GM23338 (cell line): ENCODE measurements around the gene TEX44. TPM values are rescaled to one million over a fixed set of nuclear protein-coding genes. Genes with fewer than 3 reads are reported as not detected.

Experiments
- ATAC-seq: fragments of 200-7000 bp; cut with Tn5 transposase; 3 replicates; pipeline ENCODE4 v1.9.1; 2020
- DNase-seq: peaks from one replicate; pipeline ENCODE4 v3.0.0-alpha.2; 2015; ENCODE audit warnings: low spot score
- H2AFZ ChIP-seq: fragments of 200-600 bp; sonication (generic); 2 replicates; pipeline ENCODE4 v1.8.0; 2016; ENCODE audit warnings: antibody characterized with exemption, mild to moderate bottlenecking, moderate library complexity
- H3F3A ChIP-seq: fragments of 200-600 bp; sonication (generic); replicated peaks from 2 replicates; pipeline ENCODE4 v1.8.0; 2017; ENCODE audit warnings: antibody characterized with exemption, mixed run types, low read depth
- H3K27ac ChIP-seq: fragments of 200-600 bp; sonication (generic); 2 replicates; pipeline ENCODE4 v1.6.1; 2016; ENCODE audit warnings: low read depth
- H3K27me3 ChIP-seq: fragments of 200-600 bp; sonication (generic); 2 replicates; pipeline ENCODE4 v1.8.0; 2016; ENCODE audit warnings: mild to moderate bottlenecking, mixed run types, moderate library complexity; ENCODE audit not compliant: insufficient read depth
- H3K36me3 ChIP-seq: fragments of 200-600 bp; sonication (generic); 2 replicates; pipeline ENCODE4 v1.8.0; 2016; ENCODE audit warnings: mild to moderate bottlenecking; ENCODE audit not compliant: insufficient read depth
- H3K4me1 ChIP-seq: fragments of 200-600 bp; sonication (generic); 2 replicates; pipeline ENCODE4 v1.8.0; 2016; ENCODE audit warnings: mild to moderate bottlenecking, moderate library complexity; ENCODE audit not compliant: insufficient read depth
- H3K4me2 ChIP-seq: fragments of 200-600 bp; sonication (generic); 2 replicates; pipeline ENCODE4 v1.7.1; 2017; ENCODE audit warnings: mixed run types
- H3K4me3 ChIP-seq: fragments of 200-600 bp; sonication (generic); 2 replicates; pipeline ENCODE4 v1.6.1; 2016; ENCODE audit warnings: mixed run types
- H3K79me2 ChIP-seq: fragments of 200-600 bp; sonication (generic); replicated peaks from 2 replicates; pipeline ENCODE4 v1.8.0; 2017; ENCODE audit warnings: mild to moderate bottlenecking; ENCODE audit not compliant: insufficient read depth
- H3K9me2 ChIP-seq: fragments of 200-600 bp; sonication (generic); 2 replicates; pipeline ENCODE4 v1.8.0; 2017; ENCODE audit not compliant: insufficient read depth
- H4K20me1 ChIP-seq: fragments of 200-600 bp; sonication (generic); replicated peaks from 2 replicates; pipeline ENCODE4 v1.8.0; 2017; ENCODE audit warnings: mild to moderate bottlenecking; ENCODE audit not compliant: insufficient read depth
- H3K27ac Mint-ChIP-seq: 2 replicates; pipeline ENCODE4 v1.8.0; 2020; ENCODE audit warnings: inconsistent platforms, mild to moderate bottlenecking, moderate library complexity, mixed read lengths
- H3K27me3 Mint-ChIP-seq: 3 replicates; pipeline ENCODE4 v1.8.0; 2022; ENCODE audit warnings: low read depth, mild to moderate bottlenecking, moderate library complexity, mixed read lengths, inconsistent platforms; ENCODE audit not compliant: insufficient read depth, poor library complexity
- H3K36me3 Mint-ChIP-seq: 3 replicates; pipeline ENCODE4 v1.8.0; 2021; ENCODE audit warnings: low read depth, mild to moderate bottlenecking, inconsistent platforms, moderate library complexity, mixed read lengths
- H3K4me1 Mint-ChIP-seq: 3 replicates; pipeline ENCODE4 v1.8.0; 2020; ENCODE audit warnings: mild to moderate bottlenecking, inconsistent platforms, mixed read lengths
- H3K4me3 Mint-ChIP-seq: 3 replicates; pipeline ENCODE4 v1.8.0; 2021; ENCODE audit warnings: moderate library complexity, mild to moderate bottlenecking, inconsistent platforms, mixed read lengths
- H3K9me3 Mint-ChIP-seq: 3 replicates; pipeline ENCODE4 v1.8.0; 2020; ENCODE audit warnings: moderate library complexity, mild to moderate bottlenecking, inconsistent platforms, mixed read lengths
- CREB1 ChIP-seq: fragments of 250-450 bp; sonication (Bioruptor Pico); IDR thresholded peaks from 2 replicates; pipeline ENCODE4 v1.5.0; 2020; ENCODE audit warnings: low read depth, mild to moderate bottlenecking, moderate library complexity
- CTCF ChIP-seq, 2 experiments: fragments of 200-600 bp in 1 of 2; sonication (generic) in 1 of 2; conservative IDR thresholded peaks; 2 replicates each; pipeline versions ENCODE4 v1.5.1 to v1.6.1; 2016 to 2017; ENCODE audit warnings: antibody characterized with exemption in 2 of 2, low read depth in 2 of 2, mild to moderate bottlenecking in 2 of 2, moderate library complexity in 1 of 2
- POLR2AphosphoS5 ChIP-seq: IDR thresholded peaks from 2 replicates; pipeline ENCODE4 v1.6.1; 2016; ENCODE audit warnings: antibody characterized with exemption, low read depth
- REST ChIP-seq: IDR thresholded peaks from one replicate; pipeline ENCODE4 v1.6.1; 2018; ENCODE audit warnings: antibody characterized with exemption; ENCODE audit not compliant: unreplicated experiment
- ZNF114 ChIP-seq: fragments of 250-450 bp; sonication (Bioruptor Pico); IDR thresholded peaks from 2 replicates; pipeline ENCODE4 v1.5.0; 2020; ENCODE audit warnings: mild to moderate bottlenecking, moderate library complexity
- polyA plus RNA-seq: library from polyadenylated mRNA; unstranded; fragments of >200 nt; fragmentation: Nextera tagmentation; extraction: Ambion mirVana; gene quantifications from 2 replicates; pipeline ENCODE4 v1.2.1, GENCODE V29; 2016
- total RNA-seq: library from RNA; depleted of rRNA; stranded (reverse); fragments of >200 nt; shearing (Covaris generic); gene quantifications from 2 replicates; pipeline ENCODE4 v1.2.3, GENCODE V29; 2014

Gene TEX44
- total and polyA plus RNA-seq, 2 experiments from 2014 or later = not detected

- TF ChIP-seq REST = no peak
- TF ChIP-seq CTCF (conservative IDR thresholded peaks at IDR 0.05; ENCODE audit: low read depth in 2 of 2) = no peak
Measured at GRCh38 chr2:231606941-231607340, 14.3 kb downstream of the TEX44 start (continued).

GRCh38 chr2:231611273-231612108, 18.8 kb downstream of the TEX44 start:
- H3K36me3 ChIP-seq = no peaks in the 10 kb centered on the region
- no peaks in the 10 kb centered on the region for H3K9me2 ChIP-seq
- H3K4me1 Mint-ChIP-seq = peaks cover 40% of the 10 kb centered on the region
- H3K4me1 ChIP-seq = peaks cover 42% of the 10 kb centered on the region
- H3K4me3 ChIP-seq = no peak overlapping the region; the same call in 1 of the 2 replicates
- DNase-seq (peak; percentile 89), ATAC-seq (peak; percentile 12)
- peaks cover 2% of the 10 kb centered on the region; the same call in 2 of the 3 replicates for H3K9me3 Mint-ChIP-seq
- H3F3A ChIP-seq = peaks cover 36% of the 10 kb centered on the region
- no peaks in the 10 kb centered on the region; the same call in 2 of the 3 replicates for H3K36me3 Mint-ChIP-seq
- TF ChIP-seq CREB1 (CRISPR knock-in tag) = peak; percentile 61
- no peak for TF ChIP-seq POLR2AphosphoS5
- no peak for TF ChIP-seq ZNF114
- peak; percentile 70 to 89 for TF ChIP-seq CTCF (conservative IDR thresholded peaks at IDR 0.05; ENCODE audit: low read depth in 2 of 2)
- H3K4me2 ChIP-seq = 0 out of 2 replicates have a peak overlapping the region, but pooled peaks have one; percentile 66
- H3K27ac Mint-ChIP-seq = peak overlapping the region; percentile 45
- H3K79me2 ChIP-seq = no peaks in the 10 kb centered on the region
- H3K27me3 Mint-ChIP-seq = peaks cover 25% of the 10 kb centered on the region
- no peaks in the 10 kb centered on the region for H4K20me1 ChIP-seq
- H3K27me3 ChIP-seq = no peaks in the 10 kb centered on the region
- H3K27ac ChIP-seq = 0 out of 2 replicates have a peak overlapping the region, but pooled peaks have one; percentile 5
- H3K4me3 Mint-ChIP-seq = peak overlapping the region; percentile 46; the same call in 2 of the 3 replicates
- H2AFZ ChIP-seq = 0 out of 2 replicates have a peak overlapping the region, but pooled peaks have one; percentile 69
